ENCODE measurements around the gene PROKR2.

Gene PROKR2

GRCh38 chr20:5279661-5280060, 37.1 kb downstream of the PROKR2 start:
- FAIRE-seq = no peak

- no peak for FAIRE-seq
Measured at GRCh38 chr20:5272268-5272667, 44.5 kb downstream of the PROKR2 start.

- FAIRE-seq = no peak
Measured at GRCh38 chr20:5270603-5271002, 46.2 kb downstream of the PROKR2 start.

- no peak for FAIRE-seq
Measured at GRCh38 chr20:5268449-5268848, 48.3 kb downstream of the PROKR2 start.

GRCh38 chr20:5267092-5267491, 49.7 kb downstream of the PROKR2 start:
- no peak for FAIRE-seq
